ENCODE measurements around the gene B3GAT1. TPM values are rescaled to one million over a fixed set of nuclear protein-coding genes. Genes with fewer than 3 reads are reported as not detected.

Gene B3GAT1
- total RNA-seq, 1 donor from 2014 or later: 0.32 TPM

- DNase-seq (ENCODE audit: low spot score): no peak
Observed at GRCh38 chr11:134392953-134393615, 19.0 kb downstream of the B3GAT1 start.

- no peak for DNase-seq (ENCODE audit: low spot score)
Observed at GRCh38 chr11:134391656-134392055, 20.4 kb downstream of the B3GAT1 start.

GRCh38 chr11:134390706-134391569 is 21.1 kb downstream of the B3GAT1 start:
- DNase-seq (ENCODE audit: low spot score): no peak

GRCh38 chr11:134389464-134390180 is 22.4 kb downstream of the B3GAT1 start:
- no peak for DNase-seq (ENCODE audit: low spot score)

- DNase-seq (ENCODE audit: low spot score): no peak
Observed at GRCh38 chr11:134388590-134388989, 23.5 kb downstream of the B3GAT1 start.

GRCh38 chr11:134387501-134387900 is 24.5 kb downstream of the B3GAT1 start:
- no peak for DNase-seq (ENCODE audit: low spot score)

GRCh38 chr11:134386945-134387344 is 25.1 kb downstream of the B3GAT1 start:
- no peak for DNase-seq (ENCODE audit: low spot score)

GRCh38 chr11:134385774-134386565 is 26.1 kb downstream of the B3GAT1 start:
- DNase-seq (ENCODE audit: low spot score): no peak

GRCh38 chr11:134385171-134385570 is 26.9 kb downstream of the B3GAT1 start:
- no peak for DNase-seq (ENCODE audit: low spot score)

GRCh38 chr11:134384406-134384805 is 27.6 kb downstream of the B3GAT1 start:
- no peak for DNase-seq (ENCODE audit: low spot score)

- no peak for DNase-seq (ENCODE audit: low spot score)
Observed at GRCh38 chr11:134383576-134384221, 28.3 kb downstream of the B3GAT1 start.

GRCh38 chr11:134382830-134383229 is 29.2 kb downstream of the B3GAT1 start:
- no peak for DNase-seq (ENCODE audit: low spot score)

- DNase-seq (ENCODE audit: low spot score): no peak
Observed at GRCh38 chr11:134382257-134382656, 29.8 kb downstream of the B3GAT1 start.

GRCh38 chr11:134380785-134381184 is 31.3 kb downstream of the B3GAT1 start:
- no peak for DNase-seq (ENCODE audit: low spot score)

- no peak for DNase-seq (ENCODE audit: low spot score)
Observed at GRCh38 chr11:134380229-134380628, 31.8 kb downstream of the B3GAT1 start.

GRCh38 chr11:134379241-134379640 is 32.8 kb downstream of the B3GAT1 start:
- DNase-seq (ENCODE audit: low spot score): no peak

- DNase-seq (ENCODE audit: low spot score): no peak
Observed at GRCh38 chr11:134377876-134378275, 34.2 kb downstream of the B3GAT1 start.

GRCh38 chr11:134376150-134376921 is 35.7 kb downstream of the B3GAT1 start:
- DNase-seq (ENCODE audit: low spot score): no peak

GRCh38 chr11:134374891-134375550 is 37.0 kb downstream of the B3GAT1 start:
- no peak for DNase-seq (ENCODE audit: low spot score)
